ENCODE measurements around the gene ATP5PD.

GRCh38 chr17:75060434-75061054, 13.8 kb upstream of the ATP5PD start:
- no peak for TF ChIP-seq POLR2AphosphoS5 (IDR thresholded peaks at IDR 0.05; ENCODE audit: low read depth, low read length)
- no peak for TF ChIP-seq REST (IDR thresholded peaks at IDR 0.05; ENCODE audit: insufficient read depth in 1 of 2, low read depth in 2 of 2, low read length in 2 of 2)
